Liver (tissue), 9 donors: ENCODE results near the gene TRIM72. TPM values are rescaled to one million over a fixed set of nuclear protein-coding genes. Genes with fewer than 3 reads are reported as not detected.

Experiments
- DNase-seq: peaks from one replicate; pipeline ENCODE4 v3.0.0-alpha.2; 2017; ENCODE audit warnings: low spot score
- H3K27ac ChIP-seq, 2 donors: one replicate each; pipeline ENCODE4 v1.7.0; 2013; ENCODE audit warnings: inconsistent platforms in 2 of 2, low read length in 2 of 2, control low read depth in 1 of 2, low read depth in 1 of 2, mild to moderate bottlenecking in 1 of 2
- H3K27me3 ChIP-seq, 4 donors: one replicate each; pipeline versions ENCODE4 v1.6.1 to v1.7.0; 2013; ENCODE audit warnings: low read length in 3 of 4, inconsistent platforms in 1 of 4, mild to moderate bottlenecking in 1 of 4, moderate library complexity in 1 of 4; ENCODE audit not compliant: control insufficient read depth in 4 of 4, insufficient read depth in 4 of 4
- H3K36me3 ChIP-seq, 4 donors: one replicate each; pipeline versions ENCODE4 v1.6.1 to v1.7.0; 2013; ENCODE audit warnings: low read length in 3 of 4, mild to moderate bottlenecking in 3 of 4, low read depth in 1 of 4, moderate library complexity in 1 of 4; ENCODE audit not compliant: control insufficient read depth in 4 of 4, insufficient read depth in 3 of 4
- H3K4me1 ChIP-seq, 4 donors: one replicate each; pipeline versions ENCODE4 v1.6.1 to v1.7.0; 2013; ENCODE audit warnings: low read length in 3 of 4, mild to moderate bottlenecking in 3 of 4, moderate library complexity in 1 of 4; ENCODE audit not compliant: control insufficient read depth in 4 of 4, insufficient read depth in 4 of 4
- H3K4me3 ChIP-seq, 3 donors: one replicate each; pipeline versions ENCODE4 v1.6.1 to v1.7.0; 2013; ENCODE audit warnings: low read length in 3 of 3, control low read depth in 1 of 3, low read depth in 1 of 3, mild to moderate bottlenecking in 1 of 3
- H3K9ac ChIP-seq, 2 donors: one replicate each; pipeline ENCODE4 v1.7.0; 2013; ENCODE audit warnings: low read length in 2 of 2, mild to moderate bottlenecking in 2 of 2, moderate library complexity in 2 of 2, control low read depth in 1 of 2, low read depth in 1 of 2
- H3K9me3 ChIP-seq, 4 donors: one replicate each; pipeline versions ENCODE4 v1.6.1 to v1.7.0; 2013; ENCODE audit warnings: low read length in 3 of 4; ENCODE audit not compliant: control insufficient read depth in 4 of 4
- EGR1 ChIP-seq, 2 donors: IDR thresholded peaks; 2 replicates each; pipeline ENCODE4 v1.6.1; 2016 to 2018; ENCODE audit warnings: antibody characterized with exemption in 2 of 2, low read depth in 2 of 2
- FOXA1 ChIP-seq: IDR thresholded peaks from 2 replicates; pipeline ENCODE4 v1.6.1; 2016; ENCODE audit warnings: antibody characterized with exemption
- FOXA2 ChIP-seq: IDR thresholded peaks from 2 replicates; pipeline ENCODE4 v1.6.1; 2016; ENCODE audit warnings: antibody characterized with exemption
- GABPA ChIP-seq, 2 donors: IDR thresholded peaks in 1 of 2; conservative IDR thresholded peaks in 1 of 2; 2 replicates each; pipeline ENCODE4 v1.6.1; 2016; ENCODE audit warnings: antibody characterized with exemption in 2 of 2, mild to moderate bottlenecking in 1 of 2, moderate library complexity in 1 of 2
- HNF4A ChIP-seq, 2 donors: conservative IDR thresholded peaks; 2 replicates each; pipeline ENCODE4 v1.6.1; 2016; ENCODE audit warnings: antibody characterized with exemption in 2 of 2, mild to moderate bottlenecking in 2 of 2
- HNF4G ChIP-seq: IDR thresholded peaks from 2 replicates; pipeline ENCODE4 v1.6.1; 2016; ENCODE audit warnings: antibody characterized with exemption
- JUND ChIP-seq, 2 donors: IDR thresholded peaks; 2 replicates each; pipeline ENCODE4 v1.6.1; 2016; ENCODE audit warnings: antibody characterized with exemption in 2 of 2
- NR2F2 ChIP-seq: IDR thresholded peaks from 2 replicates; pipeline ENCODE4 v1.6.1; 2016; ENCODE audit warnings: antibody characterized with exemption
- RAD21 ChIP-seq, 2 donors: IDR thresholded peaks; 2 replicates each; pipeline ENCODE4 v1.6.1; 2016; ENCODE audit warnings: antibody characterized with exemption in 2 of 2, mild to moderate bottlenecking in 2 of 2
- RXRA ChIP-seq, 2 donors: IDR thresholded peaks; 2 replicates each; pipeline ENCODE4 v1.6.1; 2017 to 2018; ENCODE audit warnings: antibody characterized with exemption in 2 of 2, mild to moderate bottlenecking in 1 of 2
- SP1 ChIP-seq: IDR thresholded peaks from 2 replicates; pipeline ENCODE4 v1.6.1; 2018; ENCODE audit warnings: antibody characterized with exemption, mild to moderate bottlenecking
- TAF1 ChIP-seq: conservative IDR thresholded peaks from 2 replicates; pipeline ENCODE4 v1.6.1; 2016; ENCODE audit warnings: antibody characterized with exemption, mild to moderate bottlenecking
- YY1 ChIP-seq: IDR thresholded peaks from 2 replicates; pipeline ENCODE4 v1.6.1; 2016; ENCODE audit warnings: antibody characterized with exemption, mild to moderate bottlenecking
- WGBS: extraction: QIAGEN DNeasy Blood & Tissue Kit; methylation state at CpG from one replicate; pipeline ENCODE4 v1.1.7; 2013; 5-methylcytosine and 5-hydroxymethylcytosine counted together
- polyA plus RNA-seq, 2 donors: library from polyadenylated mRNA; stranded (reverse) in 1 of 2; unstranded in 1 of 2; fragments of 200-250 nt in 1 of 2; fragments of >200 nt in 1 of 2; fragmentation: Nextera tagmentation in 1 of 2; extraction: Ambion mirVana in 1 of 2; gene quantifications; one replicate each; pipeline versions ENCODE4 v1.2.1 to v1.2.3, GENCODE V29; 2013 to 2015
- total RNA-seq, 2 donors: library from RNA; depleted of rRNA; stranded (reverse); fragments of >200 nt; gene quantifications; one replicate each; pipeline ENCODE4 v1.2.3, GENCODE V29; 2014
- TF ChIP-seq, protein P1 (sequence below): IDR thresholded peaks from 2 replicates; pipeline ENCODE4 v1.6.1; 2016; ENCODE audit warnings: antibody characterized with exemption, mild to moderate bottlenecking
- TF ChIP-seq, protein P2 (sequence below): IDR thresholded peaks from 2 replicates; pipeline ENCODE4 v1.6.1; 2016; ENCODE audit warnings: antibody characterized with exemption
- TF ChIP-seq, protein P3 (sequence below): IDR thresholded peaks from 2 replicates; pipeline ENCODE4 v1.6.1; 2016; ENCODE audit warnings: antibody characterized with exemption
- TF ChIP-seq, protein P4 (sequence below): IDR thresholded peaks from 2 replicates; pipeline ENCODE4 v1.6.1; 2016; ENCODE audit warnings: antibody characterized with exemption
- TF ChIP-seq, protein P5 (sequence below): fragments of 150-350 bp; IDR thresholded peaks from 2 replicates; pipeline ENCODE4 v1.5.1; 2017; ENCODE audit warnings: improper control_type of control experiment, low read depth, low read length; ENCODE audit not compliant: missing input control
- donor health status: healthy.
- donor health status: healthy.
- donor health status: healthy.
- donor health status: healthy.
- donor health status: healthy.

TRIM72 gene
- total and polyA plus RNA-seq, 4 donors = under 0.01 to 0.10 (median 0.02) TPM; not detected in 1

DNA sequence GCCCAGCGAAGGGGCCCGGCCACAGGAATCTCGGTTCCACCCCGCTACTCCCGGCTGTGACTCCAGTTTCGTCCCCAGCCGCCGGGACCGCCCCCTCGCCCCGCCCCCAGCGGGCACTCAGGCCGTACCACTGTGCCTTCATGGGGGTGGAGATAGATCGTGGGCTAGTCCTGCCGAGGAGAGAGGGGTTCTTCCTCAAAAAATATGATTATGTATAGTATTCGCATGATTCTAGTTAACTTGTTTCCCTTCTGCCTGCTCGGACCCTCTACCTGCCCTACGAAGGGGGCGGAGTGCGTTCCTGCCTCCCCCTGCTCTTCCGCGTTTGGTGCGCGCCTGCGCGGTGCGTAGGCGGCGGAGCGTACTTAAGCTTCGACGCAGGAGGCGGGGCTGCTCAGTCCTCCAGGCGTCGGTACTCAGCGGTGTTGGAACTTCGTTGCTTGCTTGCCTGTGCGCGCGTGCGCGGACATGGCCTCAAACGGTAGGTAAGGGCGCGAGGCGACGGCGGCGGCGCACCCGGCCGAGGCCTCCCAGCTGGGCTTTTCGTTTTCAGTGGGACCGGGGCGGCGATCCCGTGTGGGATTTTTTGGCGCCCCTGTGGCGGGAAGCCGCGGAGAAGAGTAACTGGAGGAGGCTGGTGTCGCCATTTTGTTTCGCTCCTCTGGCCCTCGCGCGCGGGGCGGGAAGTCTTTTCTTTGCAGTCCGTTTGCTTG lies 34.0 kb upstream of the TRIM72 start, which contains the start of gene FUS:
Gene FUS (plus strand): TSS at position 393 of the 713 bp plus-strand sequence. CDS start 76 bp downstream, at position 469.
- H3K4me1 ChIP-seq = peaks cover 7 to 34% (median 27%) of the 10 kb centered on the region in 4 donors
- under 1% methylated on average over 69 of the region's 69 CpGs for WGBS
- peak within 1 kb of the TSS; percentile 93 to 98 for H3K27ac ChIP-seq
- peak; percentile 94 for DNase-seq
- H3K27me3 ChIP-seq = no peaks in the 10 kb centered on the region
- peaks cover 5 to 19% (median 16%) of the 10 kb centered on the region in 4 donors for H3K36me3 ChIP-seq
- peak within 1 kb of the TSS; percentile 75 to 88 for H3K9ac ChIP-seq
- no peaks in the 10 kb centered on the region for H3K9me3 ChIP-seq
- H3K4me3 ChIP-seq = peak within 1 kb of the TSS; percentile 82 to 96 (median 90)
- TF ChIP-seq FOXA2 = no peak
- TF ChIP-seq EGR1 (IDR thresholded peaks at IDR 0.05; ENCODE audit: low read depth in 2 of 2) = peak; percentile 100
- TF ChIP-seq SP1 = peak; percentile 84
- TF ChIP-seq, protein P1, sequence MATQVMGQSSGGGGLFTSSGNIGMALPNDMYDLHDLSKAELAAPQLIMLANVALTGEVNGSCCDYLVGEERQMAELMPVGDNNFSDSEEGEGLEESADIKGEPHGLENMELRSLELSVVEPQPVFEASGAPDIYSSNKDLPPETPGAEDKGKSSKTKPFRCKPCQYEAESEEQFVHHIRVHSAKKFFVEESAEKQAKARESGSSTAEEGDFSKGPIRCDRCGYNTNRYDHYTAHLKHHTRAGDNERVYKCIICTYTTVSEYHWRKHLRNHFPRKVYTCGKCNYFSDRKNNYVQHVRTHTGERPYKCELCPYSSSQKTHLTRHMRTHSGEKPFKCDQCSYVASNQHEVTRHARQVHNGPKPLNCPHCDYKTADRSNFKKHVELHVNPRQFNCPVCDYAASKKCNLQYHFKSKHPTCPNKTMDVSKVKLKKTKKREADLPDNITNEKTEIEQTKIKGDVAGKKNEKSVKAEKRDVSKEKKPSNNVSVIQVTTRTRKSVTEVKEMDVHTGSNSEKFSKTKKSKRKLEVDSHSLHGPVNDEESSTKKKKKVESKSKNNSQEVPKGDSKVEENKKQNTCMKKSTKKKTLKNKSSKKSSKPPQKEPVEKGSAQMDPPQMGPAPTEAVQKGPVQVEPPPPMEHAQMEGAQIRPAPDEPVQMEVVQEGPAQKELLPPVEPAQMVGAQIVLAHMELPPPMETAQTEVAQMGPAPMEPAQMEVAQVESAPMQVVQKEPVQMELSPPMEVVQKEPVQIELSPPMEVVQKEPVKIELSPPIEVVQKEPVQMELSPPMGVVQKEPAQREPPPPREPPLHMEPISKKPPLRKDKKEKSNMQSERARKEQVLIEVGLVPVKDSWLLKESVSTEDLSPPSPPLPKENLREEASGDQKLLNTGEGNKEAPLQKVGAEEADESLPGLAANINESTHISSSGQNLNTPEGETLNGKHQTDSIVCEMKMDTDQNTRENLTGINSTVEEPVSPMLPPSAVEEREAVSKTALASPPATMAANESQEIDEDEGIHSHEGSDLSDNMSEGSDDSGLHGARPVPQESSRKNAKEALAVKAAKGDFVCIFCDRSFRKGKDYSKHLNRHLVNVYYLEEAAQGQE = peak; percentile 97
- TF ChIP-seq, protein P2, sequence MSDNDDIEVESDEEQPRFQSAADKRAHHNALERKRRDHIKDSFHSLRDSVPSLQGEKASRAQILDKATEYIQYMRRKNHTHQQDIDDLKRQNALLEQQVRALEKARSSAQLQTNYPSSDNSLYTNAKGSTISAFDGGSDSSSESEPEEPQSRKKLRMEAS = peak; percentile 72
- TF ChIP-seq, protein P3, sequence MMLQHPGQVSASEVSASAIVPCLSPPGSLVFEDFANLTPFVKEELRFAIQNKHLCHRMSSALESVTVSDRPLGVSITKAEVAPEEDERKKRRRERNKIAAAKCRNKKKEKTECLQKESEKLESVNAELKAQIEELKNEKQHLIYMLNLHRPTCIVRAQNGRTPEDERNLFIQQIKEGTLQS = peak; percentile 38
- TF ChIP-seq JUND (IDR thresholded peaks at IDR 0.05) = no peak
- peak; percentile 98 for TF ChIP-seq YY1
- TF ChIP-seq, protein P4, sequence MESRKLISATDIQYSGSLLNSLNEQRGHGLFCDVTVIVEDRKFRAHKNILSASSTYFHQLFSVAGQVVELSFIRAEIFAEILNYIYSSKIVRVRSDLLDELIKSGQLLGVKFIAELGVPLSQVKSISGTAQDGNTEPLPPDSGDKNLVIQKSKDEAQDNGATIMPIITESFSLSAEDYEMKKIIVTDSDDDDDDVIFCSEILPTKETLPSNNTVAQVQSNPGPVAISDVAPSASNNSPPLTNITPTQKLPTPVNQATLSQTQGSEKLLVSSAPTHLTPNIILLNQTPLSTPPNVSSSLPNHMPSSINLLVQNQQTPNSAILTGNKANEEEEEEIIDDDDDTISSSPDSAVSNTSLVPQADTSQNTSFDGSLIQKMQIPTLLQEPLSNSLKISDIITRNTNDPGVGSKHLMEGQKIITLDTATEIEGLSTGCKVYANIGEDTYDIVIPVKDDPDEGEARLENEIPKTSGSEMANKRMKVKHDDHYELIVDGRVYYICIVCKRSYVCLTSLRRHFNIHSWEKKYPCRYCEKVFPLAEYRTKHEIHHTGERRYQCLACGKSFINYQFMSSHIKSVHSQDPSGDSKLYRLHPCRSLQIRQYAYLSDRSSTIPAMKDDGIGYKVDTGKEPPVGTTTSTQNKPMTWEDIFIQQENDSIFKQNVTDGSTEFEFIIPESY = no peak
- peak; percentile 100 for TF ChIP-seq TAF1
- TF ChIP-seq, protein P5, sequence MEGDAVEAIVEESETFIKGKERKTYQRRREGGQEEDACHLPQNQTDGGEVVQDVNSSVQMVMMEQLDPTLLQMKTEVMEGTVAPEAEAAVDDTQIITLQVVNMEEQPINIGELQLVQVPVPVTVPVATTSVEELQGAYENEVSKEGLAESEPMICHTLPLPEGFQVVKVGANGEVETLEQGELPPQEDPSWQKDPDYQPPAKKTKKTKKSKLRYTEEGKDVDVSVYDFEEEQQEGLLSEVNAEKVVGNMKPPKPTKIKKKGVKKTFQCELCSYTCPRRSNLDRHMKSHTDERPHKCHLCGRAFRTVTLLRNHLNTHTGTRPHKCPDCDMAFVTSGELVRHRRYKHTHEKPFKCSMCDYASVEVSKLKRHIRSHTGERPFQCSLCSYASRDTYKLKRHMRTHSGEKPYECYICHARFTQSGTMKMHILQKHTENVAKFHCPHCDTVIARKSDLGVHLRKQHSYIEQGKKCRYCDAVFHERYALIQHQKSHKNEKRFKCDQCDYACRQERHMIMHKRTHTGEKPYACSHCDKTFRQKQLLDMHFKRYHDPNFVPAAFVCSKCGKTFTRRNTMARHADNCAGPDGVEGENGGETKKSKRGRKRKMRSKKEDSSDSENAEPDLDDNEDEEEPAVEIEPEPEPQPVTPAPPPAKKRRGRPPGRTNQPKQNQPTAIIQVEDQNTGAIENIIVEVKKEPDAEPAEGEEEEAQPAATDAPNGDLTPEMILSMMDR = no peak
- no peak for TF ChIP-seq RXRA (IDR thresholded peaks at IDR 0.05)
- TF ChIP-seq NR2F2 = no peak
- no peak for TF ChIP-seq HNF4A (conservative IDR thresholded peaks at IDR 0.05)
- no peak for TF ChIP-seq GABPA (IDR thresholded peaks at IDR 0.05 in 1 of 2, conservative IDR thresholded peaks at IDR 0.05 in 1 of 2)
- TF ChIP-seq RAD21 (IDR thresholded peaks at IDR 0.05) = no peak
- no peak for TF ChIP-seq FOXA1
- no peak for TF ChIP-seq HNF4G
